ENCODE data around the gene DRD3. TPM values are rescaled to one million over a fixed set of nuclear protein-coding genes. Genes with fewer than 3 reads are reported as not detected.

Gene DRD3
- polyA plus RNA-seq, 1 experiment = not detected

DNA sequence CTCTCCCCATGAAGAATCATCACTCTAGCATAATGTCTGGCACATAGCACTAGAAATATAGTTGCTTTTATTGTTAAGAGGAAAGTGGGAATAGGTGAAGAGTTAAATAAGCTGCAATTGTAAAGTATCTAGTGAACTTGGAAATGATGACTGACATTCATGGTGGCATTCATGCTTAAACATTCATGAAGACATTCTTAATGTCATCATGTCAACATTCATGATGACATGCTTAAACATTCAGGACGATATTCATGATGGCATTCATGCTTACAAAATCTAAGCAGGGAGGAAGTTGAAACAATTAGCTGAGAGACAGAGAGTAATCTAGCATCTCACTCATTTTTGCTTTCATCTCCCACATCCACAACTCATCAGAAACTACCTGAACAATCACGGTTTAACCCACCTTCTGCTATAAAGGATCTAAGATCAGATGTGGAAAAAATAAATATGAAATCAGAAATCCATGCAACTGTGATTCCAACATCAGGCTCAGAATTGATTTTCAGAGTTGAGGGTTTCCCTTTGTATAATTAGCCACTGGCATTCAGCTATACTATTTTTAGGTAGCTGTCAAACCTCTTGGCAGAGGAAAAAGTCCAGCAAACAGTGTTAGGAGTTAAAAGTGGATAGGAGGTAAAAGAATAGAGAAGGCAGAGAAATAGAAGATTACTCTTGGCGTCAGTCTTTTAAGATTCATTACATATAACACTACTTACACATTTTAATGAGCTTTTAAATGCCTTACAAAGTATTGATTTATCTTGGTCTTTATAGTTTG lies 3.5 kb downstream of the DRD3 start:
- CTCF ChIA-PET = no interaction called here
- DNase-seq (ENCODE audit: low read depth, low spot score) = no peak
- Histone ChIP-seq H3K27me3 (ENCODE audit: control insufficient read depth, insufficient read depth, low read length) (no peaks in the 10 kb centered on the region), H3K4me3 (ENCODE audit: low read depth, low read length) (no peak overlapping the region), H3K9me3 (ENCODE audit: control insufficient read depth, insufficient read depth, low read length) (no peaks in the 10 kb centered on the region), H3K27ac (ENCODE audit: low read depth, low read length) (no peak overlapping the region)
- TF ChIP-seq, protein P1, sequence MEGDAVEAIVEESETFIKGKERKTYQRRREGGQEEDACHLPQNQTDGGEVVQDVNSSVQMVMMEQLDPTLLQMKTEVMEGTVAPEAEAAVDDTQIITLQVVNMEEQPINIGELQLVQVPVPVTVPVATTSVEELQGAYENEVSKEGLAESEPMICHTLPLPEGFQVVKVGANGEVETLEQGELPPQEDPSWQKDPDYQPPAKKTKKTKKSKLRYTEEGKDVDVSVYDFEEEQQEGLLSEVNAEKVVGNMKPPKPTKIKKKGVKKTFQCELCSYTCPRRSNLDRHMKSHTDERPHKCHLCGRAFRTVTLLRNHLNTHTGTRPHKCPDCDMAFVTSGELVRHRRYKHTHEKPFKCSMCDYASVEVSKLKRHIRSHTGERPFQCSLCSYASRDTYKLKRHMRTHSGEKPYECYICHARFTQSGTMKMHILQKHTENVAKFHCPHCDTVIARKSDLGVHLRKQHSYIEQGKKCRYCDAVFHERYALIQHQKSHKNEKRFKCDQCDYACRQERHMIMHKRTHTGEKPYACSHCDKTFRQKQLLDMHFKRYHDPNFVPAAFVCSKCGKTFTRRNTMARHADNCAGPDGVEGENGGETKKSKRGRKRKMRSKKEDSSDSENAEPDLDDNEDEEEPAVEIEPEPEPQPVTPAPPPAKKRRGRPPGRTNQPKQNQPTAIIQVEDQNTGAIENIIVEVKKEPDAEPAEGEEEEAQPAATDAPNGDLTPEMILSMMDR (IDR thresholded peaks at IDR 0.05; ENCODE audit: low read depth, low read length) = no peak
- POLR2A ChIA-PET = no interaction called here

DNA sequence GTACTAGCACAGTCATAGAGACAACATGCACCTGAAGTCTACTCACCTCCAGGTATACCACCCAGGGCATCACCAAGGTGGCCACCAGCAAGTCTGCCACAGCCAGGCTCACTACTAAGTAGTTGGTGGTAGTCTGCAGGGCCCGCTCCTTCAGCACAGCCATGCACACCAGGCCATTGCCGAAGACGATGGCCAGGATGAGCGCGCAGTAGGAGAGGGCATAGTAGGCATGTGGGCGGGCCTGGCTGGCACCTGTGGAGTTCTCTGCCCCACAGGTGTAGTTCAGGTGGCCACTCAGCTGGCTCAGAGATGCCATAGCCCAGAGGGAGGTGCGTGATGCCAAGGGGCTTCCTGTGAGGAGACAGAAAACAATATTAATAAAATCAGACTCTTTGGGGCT lies 7.2 kb downstream of the DRD3 start:
- H3K9me3 ChIP-seq (ENCODE audit: control insufficient read depth, insufficient read depth, low read length) = no peaks in the 10 kb centered on the region
- POLR2A ChIA-PET = no interaction called here
- H3K27ac ChIP-seq (ENCODE audit: low read depth, low read length) = no peak overlapping the region
- H3K27me3 ChIP-seq (ENCODE audit: control insufficient read depth, insufficient read depth, low read length) = peaks cover 15% of the 10 kb centered on the region
- DNase-seq (ENCODE audit: low read depth, low spot score) = no peak
- no peak overlapping the region for H3K4me3 ChIP-seq (ENCODE audit: low read depth, low read length)
- CTCF ChIA-PET = no interaction called here
- TF ChIP-seq, protein P1 (IDR thresholded peaks at IDR 0.05; ENCODE audit: low read depth, low read length) = no peak

DNA sequence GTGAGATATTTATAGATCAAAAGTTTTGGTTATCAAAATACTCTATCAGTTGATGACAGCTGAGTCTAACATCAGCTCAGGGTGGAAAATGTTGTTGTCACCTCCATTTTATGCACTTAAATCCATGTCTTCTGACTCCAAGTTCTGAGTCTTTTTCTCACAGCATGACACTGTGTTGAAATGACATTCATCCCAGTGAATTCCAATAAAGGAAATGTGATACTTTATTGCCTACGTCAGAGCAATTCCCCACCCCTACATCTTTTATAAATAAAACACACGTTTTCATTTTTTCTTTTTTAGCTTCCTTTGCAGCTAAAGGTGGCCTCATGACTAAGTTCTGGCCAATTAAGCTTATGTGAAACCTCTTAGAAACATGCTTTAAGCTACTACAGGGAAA lies 10.7 kb downstream of the DRD3 start:
- CTCF ChIA-PET = interaction anchor here (1.2 to 1.5 kb wide), 2 partner anchors 15 to 323 kb away, joined by 3 read pairs; no protein-coding TSS in a partner anchor
- DNase-seq (ENCODE audit: low read depth, low spot score) = no peak
- TF ChIP-seq, protein P1 (IDR thresholded peaks at IDR 0.05; ENCODE audit: low read depth, low read length) = no peak
- Histone ChIP-seq H3K9me3 (ENCODE audit: control insufficient read depth, insufficient read depth, low read length) (no peaks in the 10 kb centered on the region), H3K27ac (ENCODE audit: low read depth, low read length) (no peak overlapping the region), H3K4me3 (ENCODE audit: low read depth, low read length) (no peak overlapping the region), H3K27me3 (ENCODE audit: control insufficient read depth, insufficient read depth, low read length) (peaks cover 15% of the 10 kb centered on the region)
- POLR2A ChIA-PET = no interaction called here

DNA sequence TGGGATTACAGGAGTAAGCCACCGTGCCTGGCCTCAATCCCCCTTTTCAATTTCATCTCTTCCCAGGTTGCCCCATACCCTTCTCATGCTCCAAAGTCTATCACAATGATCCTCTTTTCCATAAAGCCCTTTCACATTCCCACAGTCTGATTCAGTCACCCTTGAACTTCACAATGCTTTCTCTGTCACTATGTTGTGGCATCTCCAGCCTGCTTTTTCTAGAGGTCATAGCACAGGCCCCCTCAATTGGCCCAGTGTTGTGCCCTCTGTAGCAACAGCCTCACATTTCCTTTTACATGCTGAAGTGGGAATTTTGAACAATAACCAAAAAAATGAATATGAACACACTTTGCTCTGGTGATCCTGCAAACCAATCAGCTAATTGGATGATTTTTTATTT lies 21.5 kb downstream of the DRD3 start:
- H3K27me3 ChIP-seq (ENCODE audit: control insufficient read depth, insufficient read depth, low read length) = peaks cover 15% of the 10 kb centered on the region
- no peak overlapping the region for H3K27ac ChIP-seq (ENCODE audit: low read depth, low read length)
- ChIA-PET POLR2A (no interaction called here), CTCF (no interaction called here)
- TF ChIP-seq, protein P1 (IDR thresholded peaks at IDR 0.05; ENCODE audit: low read depth, low read length) = no peak
- no peak overlapping the region for H3K4me3 ChIP-seq (ENCODE audit: low read depth, low read length)
- no peaks in the 10 kb centered on the region for H3K9me3 ChIP-seq (ENCODE audit: control insufficient read depth, insufficient read depth, low read length)
- no peak for DNase-seq (ENCODE audit: low read depth, low spot score)

DNA sequence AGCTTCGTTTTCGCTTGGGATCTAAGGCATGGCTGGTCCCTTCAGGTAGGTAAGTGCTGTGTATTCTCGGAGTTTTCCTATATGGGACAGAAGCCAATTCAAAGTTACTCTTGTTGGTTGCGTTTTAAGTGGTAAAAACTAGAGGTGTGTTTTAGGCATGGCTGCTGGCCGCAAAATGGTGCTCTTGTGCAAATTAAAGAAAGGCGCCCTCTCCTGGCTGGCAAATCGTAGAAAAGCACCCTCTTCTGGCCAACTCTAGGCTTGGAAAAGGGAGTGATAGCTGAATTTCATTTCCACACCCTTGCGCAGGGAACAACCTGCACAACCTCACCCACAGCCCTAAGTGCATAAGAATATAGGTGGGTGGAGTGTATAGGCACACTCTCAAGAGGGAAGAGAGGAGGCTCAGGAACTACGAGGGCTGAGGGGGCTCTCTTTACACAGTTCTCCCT lies 23.5 kb downstream of the DRD3 start:
- TF ChIP-seq, protein P1 (IDR thresholded peaks at IDR 0.05; ENCODE audit: low read depth, low read length) = peak; percentile 55
- Histone ChIP-seq H3K27me3 (ENCODE audit: control insufficient read depth, insufficient read depth, low read length) (peaks cover 13% of the 10 kb centered on the region), H3K4me3 (ENCODE audit: low read depth, low read length) (no peak overlapping the region), H3K9me3 (ENCODE audit: control insufficient read depth, insufficient read depth, low read length) (no peaks in the 10 kb centered on the region), H3K27ac (ENCODE audit: low read depth, low read length) (no peak overlapping the region)
- ChIA-PET CTCF (interaction anchor here (0.5 to 3.2 kb wide), 7 partner anchors 12 to 419 kb away, joined by 3 to 24 read pairs (median 4); no protein-coding TSS in a partner anchor), POLR2A (no interaction called here)
- DNase-seq (ENCODE audit: low read depth, low spot score) = no peak
